Tibial artery (tissue), 4 donors: ENCODE data around the gene NCKAP5.

Experiments used
- DNase-seq, 2 donors: peaks; one replicate each; pipeline ENCODE4 v3.0.0-alpha.2; 2019
- H3K27ac ChIP-seq, 2 donors: fragments of 200-600 bp; sonication (generic) in 1 of 2; 1 replicate in 1 of 2; 2 replicates in 1 of 2; pipeline ENCODE4 v1.5.1; 2018 to 2019; ENCODE audit warnings: mild to moderate bottlenecking in 1 of 2
- H3K27me3 ChIP-seq, 2 donors: fragments of 200-600 bp; sonication (generic) in 1 of 2; one replicate each; pipeline versions ENCODE4 v1.5.1 to v1.6.0; 2016 to 2019
- H3K36me3 ChIP-seq, 3 donors: fragments of 200-600 bp; sonication (generic) in 2 of 3; one replicate each; pipeline ENCODE4 v1.5.1; 2016 to 2019; ENCODE audit warnings: mild to moderate bottlenecking in 2 of 3
- H3K4me1 ChIP-seq, 4 donors: fragments of 200-600 bp; sonication (generic) in 2 of 4; 1 replicate in 3 of 4; 2 replicates in 1 of 4; pipeline ENCODE4 v1.5.1; 2016 to 2019
- H3K4me3 ChIP-seq, 2 donors: fragments of 200-600 bp; sonication (generic) in 1 of 2; 1 replicate in 1 of 2; 2 replicates in 1 of 2; pipeline ENCODE4 v1.5.1; 2018 to 2019; ENCODE audit warnings: mild to moderate bottlenecking in 2 of 2
- H3K9me3 ChIP-seq, 3 donors: fragments of 200-600 bp; sonication (generic) in 1 of 3; one replicate each; pipeline ENCODE4 v1.5.1; 2016 to 2019
- intact Hi-C: fragments of 100-400 bp; cut with DNase I; formaldehyde crosslinking; loops from one replicate; pipeline ENCODE4 v1.15.0; 2023; ENCODE audit warnings: low total_unique reads
- TF ChIP-seq, protein P1 (sequence below), 2 experiments: fragments of 200-600 bp in 1 of 2; fragments of 450-650 bp in 1 of 2; IDR thresholded peaks; one replicate each; pipeline ENCODE4 v1.5.1; 2017 to 2019; ENCODE audit warnings: antibody characterized with exemption in 2 of 2, mild to moderate bottlenecking in 1 of 2, moderate library complexity in 1 of 2

The NCKAP5 gene

DNA sequence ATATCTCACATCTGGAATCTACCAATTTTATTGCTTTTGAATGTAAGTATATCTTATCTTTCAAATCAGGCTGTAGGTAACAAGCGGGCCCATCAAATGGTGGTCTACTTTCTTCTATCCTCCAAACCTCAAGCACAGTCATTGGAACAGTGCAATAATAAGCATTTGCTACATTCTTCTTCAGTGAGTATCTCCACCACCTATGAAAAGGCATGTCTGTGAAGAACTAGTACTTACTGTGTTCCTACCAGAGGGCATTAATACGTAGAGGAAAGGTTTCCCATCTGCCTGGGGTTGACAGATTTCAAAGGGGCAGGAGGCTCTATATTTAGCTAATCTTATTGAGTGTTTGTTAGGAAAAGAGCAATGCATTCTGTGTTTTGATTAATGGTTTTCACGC, 411.1 kb downstream of the NCKAP5 start:
- Histone ChIP-seq H3K4me3 (no peak overlapping the region), H3K4me1 (no peaks in the 10 kb centered on the region), H3K36me3 (no peaks in the 10 kb centered on the region), H3K27me3 (no peaks in the 10 kb centered on the region), H3K27ac (no peak overlapping the region), H3K9me3 (no peaks in the 10 kb centered on the region)
- intact Hi-C loops: no loop called here
- DNase-seq: no peak
- TF ChIP-seq, protein P1, sequence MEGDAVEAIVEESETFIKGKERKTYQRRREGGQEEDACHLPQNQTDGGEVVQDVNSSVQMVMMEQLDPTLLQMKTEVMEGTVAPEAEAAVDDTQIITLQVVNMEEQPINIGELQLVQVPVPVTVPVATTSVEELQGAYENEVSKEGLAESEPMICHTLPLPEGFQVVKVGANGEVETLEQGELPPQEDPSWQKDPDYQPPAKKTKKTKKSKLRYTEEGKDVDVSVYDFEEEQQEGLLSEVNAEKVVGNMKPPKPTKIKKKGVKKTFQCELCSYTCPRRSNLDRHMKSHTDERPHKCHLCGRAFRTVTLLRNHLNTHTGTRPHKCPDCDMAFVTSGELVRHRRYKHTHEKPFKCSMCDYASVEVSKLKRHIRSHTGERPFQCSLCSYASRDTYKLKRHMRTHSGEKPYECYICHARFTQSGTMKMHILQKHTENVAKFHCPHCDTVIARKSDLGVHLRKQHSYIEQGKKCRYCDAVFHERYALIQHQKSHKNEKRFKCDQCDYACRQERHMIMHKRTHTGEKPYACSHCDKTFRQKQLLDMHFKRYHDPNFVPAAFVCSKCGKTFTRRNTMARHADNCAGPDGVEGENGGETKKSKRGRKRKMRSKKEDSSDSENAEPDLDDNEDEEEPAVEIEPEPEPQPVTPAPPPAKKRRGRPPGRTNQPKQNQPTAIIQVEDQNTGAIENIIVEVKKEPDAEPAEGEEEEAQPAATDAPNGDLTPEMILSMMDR (IDR thresholded peaks at IDR 0.05): no peak

DNA sequence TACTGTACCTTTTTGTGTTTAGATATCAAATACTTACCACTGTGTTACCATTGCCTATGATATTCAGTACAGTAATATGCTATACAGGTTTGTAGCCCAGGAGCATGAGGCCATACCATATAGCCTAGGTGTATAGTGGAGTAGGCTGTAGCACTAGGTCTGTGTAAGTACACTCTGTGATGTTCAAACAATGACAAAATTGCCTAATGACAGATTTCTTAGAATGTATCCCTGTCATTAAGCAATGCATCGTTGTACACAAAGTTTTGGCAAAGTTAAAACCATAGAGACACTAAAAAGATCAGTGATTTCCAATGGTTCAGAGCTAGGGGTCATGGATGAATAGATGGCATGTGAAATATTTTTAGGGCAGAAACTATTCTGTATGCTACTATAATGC, 415.5 kb downstream of the NCKAP5 start:
- no peak overlapping the region for H3K4me3 ChIP-seq
- intact Hi-C loops: no loop called here
- no peaks in the 10 kb centered on the region for H3K9me3 ChIP-seq
- no peaks in the 10 kb centered on the region for H3K27me3 ChIP-seq
- H3K4me1 ChIP-seq: no peaks in the 10 kb centered on the region
- no peak for DNase-seq
- TF ChIP-seq, protein P1 (IDR thresholded peaks at IDR 0.05): no peak
- no peak overlapping the region for H3K27ac ChIP-seq
- H3K36me3 ChIP-seq: no peaks in the 10 kb centered on the region

DNA sequence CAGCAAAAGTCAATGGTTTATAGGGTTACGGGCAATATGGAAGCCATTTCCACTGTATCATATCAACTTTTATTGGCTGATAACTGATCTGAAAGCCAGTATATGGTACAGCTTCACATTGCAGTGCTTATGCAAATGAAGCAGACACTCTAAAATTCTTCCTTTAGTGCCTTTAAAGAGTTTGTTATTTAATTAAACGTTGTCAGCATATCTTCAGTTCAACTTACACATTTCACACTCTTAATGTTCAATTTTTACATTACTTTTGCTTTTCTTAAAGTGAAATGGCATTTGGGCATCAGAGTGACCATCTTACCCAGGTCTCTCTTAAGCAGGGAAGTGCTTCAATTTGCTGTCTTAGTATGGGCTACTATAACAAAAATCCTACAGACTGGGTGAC, 420.1 kb downstream of the NCKAP5 start:
- intact Hi-C loops: no loop called here
- Histone ChIP-seq H3K4me1 (no peaks in the 10 kb centered on the region), H3K36me3 (no peaks in the 10 kb centered on the region), H3K27me3 (no peaks in the 10 kb centered on the region), H3K27ac (no peak overlapping the region), H3K9me3 (no peaks in the 10 kb centered on the region), H3K4me3 (no peak overlapping the region)
- TF ChIP-seq, protein P1 (IDR thresholded peaks at IDR 0.05): no peak
- no peak for DNase-seq

DNA sequence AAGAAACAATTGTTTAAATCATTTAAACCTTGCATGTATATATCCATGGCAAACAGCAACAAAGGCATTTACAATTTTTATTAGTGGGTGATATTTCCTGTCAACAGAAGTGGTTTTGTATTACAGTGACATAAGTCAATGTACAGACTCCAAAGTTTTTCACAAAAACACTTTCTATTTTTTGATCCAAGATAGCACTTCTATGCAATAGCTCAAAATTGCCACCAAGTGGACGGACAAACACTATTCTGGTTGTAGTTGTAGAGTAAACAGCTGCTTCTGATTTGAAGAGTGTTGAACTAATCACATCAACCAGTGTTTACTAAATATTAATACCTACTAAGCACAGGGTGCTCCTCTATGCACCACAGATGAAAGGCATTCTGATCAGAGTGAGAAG, 421.4 kb downstream of the NCKAP5 start:
- Histone ChIP-seq H3K27ac (no peak overlapping the region), H3K4me1 (no peaks in the 10 kb centered on the region), H3K36me3 (no peaks in the 10 kb centered on the region), H3K4me3 (no peak overlapping the region), H3K27me3 (no peaks in the 10 kb centered on the region), H3K9me3 (no peaks in the 10 kb centered on the region)
- DNase-seq: no peak
- TF ChIP-seq, protein P1 (IDR thresholded peaks at IDR 0.05): no peak
- intact Hi-C loops: no loop called here

DNA sequence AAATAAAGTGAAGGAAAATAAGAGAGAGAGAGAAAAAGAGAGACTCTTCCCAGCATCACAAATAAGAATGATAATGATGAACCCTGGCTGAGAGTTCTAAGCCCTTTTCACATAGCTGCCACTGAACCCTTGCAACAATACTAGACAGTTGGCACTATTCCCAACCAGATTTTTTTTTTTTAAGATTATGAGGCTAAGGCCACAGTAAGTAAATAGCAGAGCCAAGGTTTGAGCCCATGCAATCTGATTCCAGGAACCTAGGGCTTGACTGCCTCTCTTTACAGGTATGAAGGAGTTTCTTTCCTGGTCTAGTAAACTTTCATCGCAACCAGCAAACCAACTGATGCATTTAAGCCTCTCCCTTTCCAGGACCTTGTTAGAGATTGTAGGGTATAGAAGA, 424.6 kb downstream of the NCKAP5 start:
- Histone ChIP-seq H3K4me3 (no peak overlapping the region), H3K27me3 (no peaks in the 10 kb centered on the region), H3K9me3 (no peaks in the 10 kb centered on the region), H3K27ac (no peak overlapping the region), H3K4me1 (no peaks in the 10 kb centered on the region), H3K36me3 (no peaks in the 10 kb centered on the region)
- TF ChIP-seq, protein P1 (IDR thresholded peaks at IDR 0.05): no peak
- intact Hi-C loops: no loop called here
- no peak for DNase-seq

DNA sequence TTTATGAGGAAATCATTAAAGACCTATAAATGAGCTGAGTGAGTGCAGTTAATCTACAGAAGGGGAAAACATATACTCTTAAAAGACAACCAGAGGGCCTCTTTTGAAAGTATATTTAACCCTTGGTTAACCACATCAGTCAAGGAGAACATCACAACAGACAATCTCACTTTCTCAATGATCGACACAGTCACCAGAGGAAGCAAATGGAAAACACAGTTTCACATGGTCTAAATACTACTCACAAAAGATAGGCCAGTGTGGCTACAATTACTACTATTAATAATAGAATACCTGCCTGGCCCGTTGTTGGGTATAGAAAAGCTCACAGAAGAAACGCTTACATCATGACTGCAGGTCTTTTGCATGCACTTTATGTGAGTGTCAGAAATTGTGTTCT, 426.2 kb downstream of the NCKAP5 start:
- Histone ChIP-seq H3K27ac (no peak overlapping the region), H3K36me3 (no peaks in the 10 kb centered on the region), H3K4me1 (no peaks in the 10 kb centered on the region), H3K27me3 (no peaks in the 10 kb centered on the region), H3K9me3 (no peaks in the 10 kb centered on the region), H3K4me3 (no peak overlapping the region)
- no peak for DNase-seq
- intact Hi-C loops: no loop called here
- TF ChIP-seq, protein P1 (IDR thresholded peaks at IDR 0.05): no peak
